ENCODE results near the gene RAPGEF1.

The RAPGEF1 gene

DNA sequence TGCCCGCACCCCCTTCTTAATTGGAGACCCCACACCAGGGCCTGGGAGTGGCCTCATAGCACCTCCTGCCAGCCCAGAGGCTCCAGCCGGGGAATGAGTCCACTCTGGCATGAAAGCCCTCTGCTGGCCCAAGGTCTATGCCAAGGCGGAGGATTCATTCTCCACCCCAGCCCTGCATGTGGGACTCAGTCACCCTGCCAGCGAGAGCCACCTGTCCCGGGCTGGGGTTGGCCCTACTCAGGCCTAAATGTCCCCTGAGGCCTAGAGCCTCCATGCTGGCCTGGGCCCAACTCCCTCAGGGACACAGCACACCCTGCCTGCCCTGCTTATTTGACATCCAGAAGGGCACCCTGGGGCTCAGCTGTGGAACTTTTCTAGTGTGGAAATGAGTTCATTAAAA is 1.0 kb upstream of the RAPGEF1 start:
- H3K9me3 Mint-ChIP-seq = no peaks in the 10 kb centered on the region
- H3K27ac Mint-ChIP-seq = peak overlapping the region; percentile 94
- no peaks in the 10 kb centered on the region for H3K27me3 Mint-ChIP-seq
- ATAC-seq (replicated peaks) = peak in 1 of 2 donors; percentile 4
- peak overlapping the region; percentile 79 to 80 for H3K4me3 Mint-ChIP-seq
- DNase-seq = no peak
- peaks cover 28 to 32% of the 10 kb centered on the region in 2 donors for H3K36me3 Mint-ChIP-seq
- H3K4me1 Mint-ChIP-seq = peaks cover 47 to 65% of the 10 kb centered on the region in 2 donors

- DNase-seq = no peak
- peaks cover 57 to 74% of the 10 kb centered on the region in 2 donors for H3K4me1 Mint-ChIP-seq
- H3K36me3 Mint-ChIP-seq = peaks cover 44 to 46% of the 10 kb centered on the region in 2 donors
- H3K27ac Mint-ChIP-seq = peak overlapping the region; percentile 95
- peak overlapping the region; percentile 93 to 96 for H3K4me3 Mint-ChIP-seq
- ATAC-seq (replicated peaks) = peak; percentile 35
- no peaks in the 10 kb centered on the region for H3K27me3 Mint-ChIP-seq
- H3K9me3 Mint-ChIP-seq = no peaks in the 10 kb centered on the region
Observed at GRCh38 chr9:131739133-131739958, 530 bp downstream of the RAPGEF1 start.

- Mint-ChIP-seq H3K9me3 (no peaks in the 10 kb centered on the region), H3K4me3 (peak overlapping the region; percentile 93 to 96), H3K4me1 (peaks cover 57 to 74% of the 10 kb centered on the region in 2 donors), H3K27me3 (no peaks in the 10 kb centered on the region), H3K36me3 (peaks cover 48 to 52% of the 10 kb centered on the region in 2 donors), H3K27ac (peak overlapping the region; percentile 95)
- DNase-seq (no peak), ATAC-seq (replicated peaks) (peak; percentile 12 to 26)
Observed at GRCh38 chr9:131738293-131739132, 1.4 kb downstream of the RAPGEF1 start.

- no peak for DNase-seq
- Mint-ChIP-seq H3K4me3 (peak overlapping the region; percentile 81 to 88), H3K9me3 (no peaks in the 10 kb centered on the region), H3K27ac (peak overlapping the region; percentile 91), H3K4me1 (peaks cover 56 to 74% of the 10 kb centered on the region in 2 donors), H3K27me3 (no peaks in the 10 kb centered on the region), H3K36me3 (peaks cover 50 to 58% of the 10 kb centered on the region in 2 donors)
- ATAC-seq (replicated peaks) = no peak
Observed at GRCh38 chr9:131737426-131737825, 2.5 kb downstream of the RAPGEF1 start.

- Mint-ChIP-seq H3K36me3 (peaks cover 56 to 66% of the 10 kb centered on the region in 2 donors), H3K4me3 (peak overlapping the region; percentile 81 to 88), H3K4me1 (peaks cover 64 to 82% of the 10 kb centered on the region in 2 donors), H3K27ac (peak overlapping the region; percentile 91), H3K27me3 (no peaks in the 10 kb centered on the region), H3K9me3 (no peaks in the 10 kb centered on the region)
- DNase-seq = no peak
- no peak for ATAC-seq (replicated peaks)
Observed at GRCh38 chr9:131736431-131736830, 3.4 kb downstream of the RAPGEF1 start.

DNA sequence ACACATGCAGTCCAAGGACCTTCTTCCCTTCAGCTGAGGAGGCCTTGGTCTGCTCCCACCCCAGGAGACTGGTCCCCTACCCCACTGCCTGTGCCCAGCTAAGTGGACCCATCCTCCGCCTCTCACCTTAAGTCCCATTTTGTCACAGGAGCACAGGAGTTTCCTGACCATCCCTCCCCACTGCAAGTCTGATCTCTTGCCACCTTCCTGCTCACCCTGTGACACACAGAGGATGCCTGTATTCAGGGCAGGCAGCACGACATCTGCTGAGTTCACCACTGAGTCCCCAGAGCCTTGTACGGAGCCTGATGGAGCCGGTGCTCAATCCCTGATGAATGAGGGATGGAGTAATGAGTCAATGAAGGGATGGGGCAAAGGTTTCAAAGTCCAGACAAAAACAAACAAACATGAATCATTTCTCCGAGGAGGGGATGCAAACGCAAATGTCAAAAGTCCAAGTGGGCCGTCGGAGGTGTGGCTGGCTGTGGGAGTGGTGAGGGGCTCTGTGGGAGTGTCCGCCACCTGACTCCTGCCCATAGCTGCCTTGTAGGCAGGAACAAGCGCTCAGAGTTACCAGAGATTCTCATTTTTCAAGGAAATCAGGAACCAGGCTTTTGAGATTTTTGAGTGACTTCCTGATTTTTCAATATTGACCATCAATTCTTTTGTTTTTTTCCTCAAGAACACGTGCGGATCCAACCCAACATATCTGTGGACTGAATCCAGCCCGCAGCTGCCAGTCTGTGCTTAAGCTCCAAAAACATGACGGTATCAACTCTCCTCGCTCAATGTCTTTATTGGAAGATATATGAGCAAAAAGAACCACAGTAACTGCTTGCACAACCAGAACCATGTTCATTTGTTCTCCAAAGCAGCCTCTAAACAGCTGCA is 4.4 kb downstream of the RAPGEF1 start:
- peak overlapping the region; percentile 81 to 88 for H3K4me3 Mint-ChIP-seq
- DNase-seq (no peak), ATAC-seq (replicated peaks) (no peak)
- no peaks in the 10 kb centered on the region for H3K9me3 Mint-ChIP-seq
- peak overlapping the region; percentile 91 for H3K27ac Mint-ChIP-seq
- H3K36me3 Mint-ChIP-seq = peaks cover 59 to 68% of the 10 kb centered on the region in 2 donors
- H3K27me3 Mint-ChIP-seq = no peaks in the 10 kb centered on the region
- peaks cover 62 to 82% of the 10 kb centered on the region in 2 donors for H3K4me1 Mint-ChIP-seq

GRCh38 chr9:131734781-131735180 is 5.1 kb downstream of the RAPGEF1 start:
- H3K27me3 Mint-ChIP-seq = no peaks in the 10 kb centered on the region

GRCh38 chr9:131734165-131734610 is 5.7 kb downstream of the RAPGEF1 start:
- Mint-ChIP-seq H3K9me3 (peaks cover 0 to 5% of the 10 kb centered on the region in 2 donors), H3K27me3 (no peaks in the 10 kb centered on the region), H3K4me3 (peak overlapping the region; percentile 81 to 88), H3K4me1 (peaks cover 65 to 91% of the 10 kb centered on the region in 2 donors), H3K27ac (peak overlapping the region; percentile 91), H3K36me3 (peaks cover 62 to 76% of the 10 kb centered on the region in 2 donors)
- ATAC-seq (replicated peaks) (peak; percentile 2 to 5), DNase-seq (peak; percentile 66)

More at GRCh38 chr9:131734781-131735180, 5.1 kb downstream of the RAPGEF1 start:
- ATAC-seq (replicated peaks) (no peak), DNase-seq (no peak)
- peak overlapping the region; percentile 81 to 88 for H3K4me3 Mint-ChIP-seq
- peaks cover 59 to 72% of the 10 kb centered on the region in 2 donors for H3K36me3 Mint-ChIP-seq
- H3K4me1 Mint-ChIP-seq = peaks cover 60 to 85% of the 10 kb centered on the region in 2 donors
- H3K27ac Mint-ChIP-seq = peak overlapping the region; percentile 91
- peaks cover 0 to 1% of the 10 kb centered on the region in 2 donors for H3K9me3 Mint-ChIP-seq

- Mint-ChIP-seq H3K4me1 (peaks cover 67 to 92% of the 10 kb centered on the region in 2 donors), H3K27me3 (no peaks in the 10 kb centered on the region), H3K9me3 (peaks cover 0 to 5% of the 10 kb centered on the region in 2 donors), H3K27ac (peak overlapping the region; percentile 91), H3K4me3 (peak overlapping the region; percentile 81 to 88), H3K36me3 (peaks cover 56 to 70% of the 10 kb centered on the region in 2 donors)
- no peak for DNase-seq
- ATAC-seq (replicated peaks) = peak in 1 of 2 donors; percentile 2
Observed at GRCh38 chr9:131733541-131734061, 6.3 kb downstream of the RAPGEF1 start.

DNA sequence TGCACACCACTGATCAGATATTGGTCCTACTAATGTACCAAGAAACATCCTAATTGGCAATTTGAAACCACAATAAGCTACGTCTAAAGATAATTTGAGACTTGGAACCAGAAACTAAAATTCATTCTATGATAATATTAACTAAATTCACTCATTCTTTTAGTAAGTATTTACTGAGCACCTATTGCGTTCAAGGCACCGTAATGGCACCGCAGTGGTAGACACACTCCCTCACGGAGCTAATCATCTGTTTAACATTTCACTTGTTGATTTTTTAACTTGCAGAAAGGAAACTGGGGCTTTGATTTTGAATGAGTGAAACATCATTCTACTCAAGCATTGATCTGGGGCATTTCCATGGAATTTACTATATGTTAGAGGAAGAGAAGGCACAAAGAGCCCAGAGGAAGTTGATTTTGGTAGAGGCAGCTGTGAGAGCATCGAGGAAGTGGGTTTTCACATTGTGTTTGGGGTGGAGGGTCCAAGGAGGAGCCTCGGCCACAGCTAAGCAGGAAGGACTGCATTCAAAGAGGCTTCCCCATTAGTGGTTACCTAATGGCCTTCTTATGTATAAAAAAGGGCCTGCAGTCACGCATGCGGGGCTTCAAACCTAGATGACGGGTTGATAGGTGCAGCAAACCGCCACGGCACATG is 7.1 kb downstream of the RAPGEF1 start:
- H3K27ac Mint-ChIP-seq = peak overlapping the region; percentile 91
- peaks cover 74 to 99% of the 10 kb centered on the region in 2 donors for H3K4me1 Mint-ChIP-seq
- peaks cover 53 to 66% of the 10 kb centered on the region in 2 donors for H3K36me3 Mint-ChIP-seq
- H3K9me3 Mint-ChIP-seq = peaks cover 0 to 5% of the 10 kb centered on the region in 2 donors
- no peaks in the 10 kb centered on the region for H3K27me3 Mint-ChIP-seq
- H3K4me3 Mint-ChIP-seq = peak overlapping the region; percentile 81 to 88
- DNase-seq = peak; percentile 69
- peak; percentile 30 to 44 for ATAC-seq (replicated peaks)

DNA sequence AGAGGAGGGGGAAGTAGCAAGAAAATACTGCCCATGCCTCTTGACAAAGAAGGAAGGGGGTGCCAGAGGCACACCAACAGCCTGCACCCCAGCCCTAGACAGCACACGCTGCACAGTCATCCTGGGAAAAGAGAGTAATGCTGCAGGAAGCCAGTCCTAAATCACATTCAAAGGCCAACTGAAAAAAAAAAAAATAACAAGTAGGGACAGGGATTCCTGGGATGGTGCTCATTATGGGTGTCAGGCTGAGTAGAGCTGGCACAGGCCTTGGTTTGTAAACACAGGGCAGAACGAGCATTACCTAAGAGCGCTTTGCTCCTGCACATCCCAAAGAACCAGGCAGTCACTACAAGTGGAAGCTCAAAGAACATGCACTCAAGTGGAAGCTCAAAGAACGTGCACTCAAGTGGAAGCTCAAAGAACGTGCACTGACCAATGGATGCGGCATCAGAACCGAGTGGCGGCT is 7.8 kb downstream of the RAPGEF1 start:
- Mint-ChIP-seq H3K9me3 (peaks cover 0 to 5% of the 10 kb centered on the region in 2 donors), H3K27ac (peak overlapping the region; percentile 91), H3K4me3 (peak overlapping the region; percentile 77 to 80), H3K4me1 (peaks cover 75 to 100% of the 10 kb centered on the region in 2 donors), H3K36me3 (peaks cover 47 to 67% of the 10 kb centered on the region in 2 donors), H3K27me3 (no peaks in the 10 kb centered on the region)
- ATAC-seq (replicated peaks) (no peak), DNase-seq (no peak)

DNA sequence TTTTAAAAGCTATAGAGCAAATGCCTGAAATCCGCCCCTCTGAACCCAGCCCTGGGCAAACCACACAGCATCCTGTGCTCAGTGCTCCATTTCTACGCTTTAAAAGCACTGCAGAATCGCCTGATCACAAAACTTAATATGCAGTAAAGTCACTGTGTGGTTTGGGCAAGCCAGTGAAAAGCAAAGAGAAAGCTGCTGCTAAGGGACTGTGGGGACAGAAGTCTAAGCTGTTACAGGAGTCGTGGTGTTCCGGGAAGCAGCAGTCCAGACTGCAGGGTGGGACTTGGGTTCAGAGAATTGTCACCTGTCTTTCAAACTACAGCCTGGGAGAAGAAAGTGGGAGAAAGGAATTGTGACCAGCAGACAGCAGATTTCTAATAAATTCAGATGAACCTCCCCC is 8.2 kb downstream of the RAPGEF1 start:
- Mint-ChIP-seq H3K27me3 (no peaks in the 10 kb centered on the region), H3K4me1 (peaks cover 71 to 100% of the 10 kb centered on the region in 2 donors), H3K27ac (peak overlapping the region; percentile 91), H3K9me3 (peaks cover 0 to 5% of the 10 kb centered on the region in 2 donors), H3K4me3 (peak overlapping the region; percentile 77 to 80), H3K36me3 (peaks cover 45 to 65% of the 10 kb centered on the region in 2 donors)
- no peak for ATAC-seq (replicated peaks)
- no peak for DNase-seq

Data from stimulated activated naive B cell treated with anti-CD40 and anti-IgM and Interleukin-4, amounts not matched to agents 10 μg/mL and 1 μg/mL and 100 μg/mL, for 72 hours (primary cell).